HL-60 (cell line): ENCODE measurements around the gene PGM5.

Experiments
- CTCF ChIP-seq: IDR thresholded peaks from one replicate; pipeline ENCODE4 v1.5.1; 2011; ENCODE audit warnings: low read length, control low read depth, inconsistent platforms; ENCODE audit not compliant: insufficient read depth
- POLR2AphosphoS5 ChIP-seq: IDR thresholded peaks from 2 replicates; pipeline ENCODE4 v1.6.1; 2012; ENCODE audit warnings: low read depth
- REST ChIP-seq: IDR thresholded peaks from 2 replicates; pipeline ENCODE4 v1.6.1; 2012; ENCODE audit warnings: low read depth; ENCODE audit not compliant: insufficient replicate concordance
- SPI1 ChIP-seq: IDR thresholded peaks from 2 replicates; pipeline ENCODE4 v1.6.1; 2012; ENCODE audit warnings: low read depth, mild to moderate bottlenecking, borderline replicate concordance

- TF ChIP-seq REST (no peak), CTCF (no peak), POLR2AphosphoS5 (no peak), SPI1 (no peak)
These were observed 184.5 kb downstream of the PGM5 start, which contains the start of gene TMEM252 for GRCh38 chr9:68540712-68541535.
